Fibroblast of lung (primary cell): Measurements from ENCODE around the gene CDC5L. TPM values are rescaled to one million over a fixed set of nuclear protein-coding genes. Genes with fewer than 3 reads are reported as not detected.

Experiments used
- DNase-seq, 2 donors: peaks; one replicate each; pipeline versions ENCODE4 v3.0.0 to v3.0.0-alpha.2; 2010; ENCODE audit warnings: low read depth in 2 of 2
- H2AFZ ChIP-seq: 2 replicates; pipeline ENCODE4 v1.5.1; 2012; ENCODE audit warnings: low read length, control low read depth, inconsistent platforms
- H3K27ac ChIP-seq: 2 replicates; pipeline ENCODE4 v1.5.1; 2011; ENCODE audit warnings: low read length, control low read depth; ENCODE audit not compliant: insufficient read depth
- H3K27me3 ChIP-seq: 2 replicates; pipeline ENCODE4 v1.5.1; 2011; ENCODE audit warnings: mild to moderate bottlenecking, low read length; ENCODE audit not compliant: control insufficient read depth, insufficient read depth
- H3K36me3 ChIP-seq: 2 replicates; pipeline ENCODE4 v1.5.1; 2011; ENCODE audit warnings: low read length; ENCODE audit not compliant: control insufficient read depth, insufficient read depth
- H3K4me1 ChIP-seq: 2 replicates; pipeline ENCODE4 v1.5.1; 2011; ENCODE audit warnings: low read length; ENCODE audit not compliant: control insufficient read depth, insufficient read depth; ENCODE audit errors: extremely low read depth
- H3K4me2 ChIP-seq: 2 replicates; pipeline ENCODE4 v1.5.1; 2011; ENCODE audit warnings: low read length, control low read depth; ENCODE audit not compliant: insufficient read depth; ENCODE audit errors: extremely low read depth
- H3K4me3 ChIP-seq, 4 experiments: fragments of 200-600 bp in 1 of 4; sonication (generic) in 1 of 4; replicated peaks in 1 of 4; 2 replicates each; pipeline ENCODE4 v1.5.1; 2011 to 2016; ENCODE audit warnings: low read length in 4 of 4, low read depth in 3 of 4, mild to moderate bottlenecking in 3 of 4, control low read depth in 2 of 4, inconsistent platforms in 1 of 4, mixed read lengths in 1 of 4; ENCODE audit not compliant: insufficient read depth in 1 of 4; ENCODE audit errors: control extremely low read depth in 1 of 4
- H3K79me2 ChIP-seq: 2 replicates; pipeline ENCODE4 v1.5.1; 2012; ENCODE audit warnings: mild to moderate bottlenecking, low read length, inconsistent platforms; ENCODE audit not compliant: control insufficient read depth, insufficient read depth
- H3K9ac ChIP-seq: 2 replicates; pipeline ENCODE4 v1.5.1; 2011; ENCODE audit warnings: mild to moderate bottlenecking, low read length, control low read depth; ENCODE audit not compliant: insufficient read depth
- H3K9me3 ChIP-seq: 2 replicates; pipeline ENCODE4 v1.5.1; 2012; ENCODE audit warnings: low read depth, low read length; ENCODE audit not compliant: control insufficient read depth, insufficient read depth
- H4K20me1 ChIP-seq: 2 replicates; pipeline ENCODE4 v1.5.1; 2011; ENCODE audit warnings: low read length; ENCODE audit not compliant: control insufficient read depth, insufficient read depth; ENCODE audit errors: extremely low read depth
- CTCF ChIP-seq, 2 donors: IDR thresholded peaks in 1 of 2; conservative IDR thresholded peaks in 1 of 2; 1 replicate in 1 of 2; 2 replicates in 1 of 2; pipeline ENCODE4 v1.5.1; 2011 to 2012; ENCODE audit warnings: low read length in 2 of 2, control low read depth in 1 of 2, inconsistent platforms in 1 of 2, low read depth in 1 of 2, mild to moderate bottlenecking in 1 of 2
- EZH2 ChIP-seq: IDR thresholded peaks from 2 replicates; pipeline ENCODE4 v1.5.1; 2012; ENCODE audit warnings: low read length, control low read depth, mild to moderate bottlenecking; ENCODE audit errors: missing control alignments
- polyA plus RNA-seq, 2 donors: library from polyadenylated mRNA; depleted of rRNA in 1 of 2; stranded (reverse) in 1 of 2; unstranded in 1 of 2; fragments of >200 nt; gene quantifications; 2 replicates each; pipeline ENCODE4 v1.2.1, GENCODE V29; 2011 to 2012; ENCODE audit warnings: missing spikeins in 1 of 2
- total RNA-seq: library from RNA; depleted of rRNA; stranded (reverse); fragments of >200 nt; gene quantifications from 2 replicates; pipeline ENCODE4 v1.2.1, GENCODE V29; 2014

Gene CDC5L
- total and polyA plus RNA-seq, 2 donors (not counting 1 experiment from before 2014, with no cell fraction given) = 18.7 to 22.5 TPM

- Histone ChIP-seq H4K20me1 (no peaks in the 10 kb centered on the region), H3K4me1 (no peaks in the 10 kb centered on the region), H3K4me3 (no peak overlapping the region), H3K9me3 (no peaks in the 10 kb centered on the region), H2AFZ (no peak overlapping the region), H3K9ac (no peak overlapping the region), H3K27ac (no peak overlapping the region), H3K36me3 (peaks cover 4% of the 10 kb centered on the region), H3K79me2 (peaks cover 3% of the 10 kb centered on the region), H3K4me2 (no peak overlapping the region), H3K27me3 (no peaks in the 10 kb centered on the region)
- no peak for TF ChIP-seq EZH2
- no peak for TF ChIP-seq CTCF (conservative IDR thresholded peaks at IDR 0.05 in 1 of 2, IDR thresholded peaks at IDR 0.05 in 1 of 2; ENCODE audit: low read depth in 1 of 2, low read length in 2 of 2)
- no peak for DNase-seq
Measured at GRCh38 chr6:44410363-44410762, 22.9 kb downstream of the CDC5L start.

- Histone ChIP-seq H3K4me1 (peaks cover 3% of the 10 kb centered on the region), H3K27ac (no peak overlapping the region), H2AFZ (no peak overlapping the region), H3K4me2 (no peak overlapping the region), H3K27me3 (no peaks in the 10 kb centered on the region), H4K20me1 (no peaks in the 10 kb centered on the region), H3K9me3 (no peaks in the 10 kb centered on the region), H3K79me2 (peaks cover 6% of the 10 kb centered on the region), H3K9ac (no peak overlapping the region), H3K4me3 (no peak overlapping the region), H3K36me3 (peaks cover 4% of the 10 kb centered on the region)
- TF ChIP-seq CTCF (conservative IDR thresholded peaks at IDR 0.05 in 1 of 2, IDR thresholded peaks at IDR 0.05 in 1 of 2; ENCODE audit: low read depth in 1 of 2, low read length in 2 of 2) = no peak
- no peak for TF ChIP-seq EZH2
- DNase-seq = no peak
Measured at GRCh38 chr6:44411141-44411540, 23.6 kb downstream of the CDC5L start.

GRCh38 chr6:44415449-44415848, 27.9 kb downstream of the CDC5L start:
- Histone ChIP-seq H3K79me2 (peaks cover 18% of the 10 kb centered on the region), H3K9me3 (no peaks in the 10 kb centered on the region), H3K36me3 (peaks cover 6% of the 10 kb centered on the region), H3K4me2 (no peak overlapping the region), H3K4me3 (no peak overlapping the region), H4K20me1 (no peaks in the 10 kb centered on the region), H3K27me3 (no peaks in the 10 kb centered on the region), H3K4me1 (peaks cover 5% of the 10 kb centered on the region), H3K9ac (no peak overlapping the region), H3K27ac (no peak overlapping the region), H2AFZ (no peak overlapping the region)
- DNase-seq = no peak
- TF ChIP-seq EZH2 = no peak
- TF ChIP-seq CTCF (conservative IDR thresholded peaks at IDR 0.05 in 1 of 2, IDR thresholded peaks at IDR 0.05 in 1 of 2; ENCODE audit: low read depth in 1 of 2, low read length in 2 of 2) = no peak
